ENCODE results near the gene TIGD1.

DNA sequence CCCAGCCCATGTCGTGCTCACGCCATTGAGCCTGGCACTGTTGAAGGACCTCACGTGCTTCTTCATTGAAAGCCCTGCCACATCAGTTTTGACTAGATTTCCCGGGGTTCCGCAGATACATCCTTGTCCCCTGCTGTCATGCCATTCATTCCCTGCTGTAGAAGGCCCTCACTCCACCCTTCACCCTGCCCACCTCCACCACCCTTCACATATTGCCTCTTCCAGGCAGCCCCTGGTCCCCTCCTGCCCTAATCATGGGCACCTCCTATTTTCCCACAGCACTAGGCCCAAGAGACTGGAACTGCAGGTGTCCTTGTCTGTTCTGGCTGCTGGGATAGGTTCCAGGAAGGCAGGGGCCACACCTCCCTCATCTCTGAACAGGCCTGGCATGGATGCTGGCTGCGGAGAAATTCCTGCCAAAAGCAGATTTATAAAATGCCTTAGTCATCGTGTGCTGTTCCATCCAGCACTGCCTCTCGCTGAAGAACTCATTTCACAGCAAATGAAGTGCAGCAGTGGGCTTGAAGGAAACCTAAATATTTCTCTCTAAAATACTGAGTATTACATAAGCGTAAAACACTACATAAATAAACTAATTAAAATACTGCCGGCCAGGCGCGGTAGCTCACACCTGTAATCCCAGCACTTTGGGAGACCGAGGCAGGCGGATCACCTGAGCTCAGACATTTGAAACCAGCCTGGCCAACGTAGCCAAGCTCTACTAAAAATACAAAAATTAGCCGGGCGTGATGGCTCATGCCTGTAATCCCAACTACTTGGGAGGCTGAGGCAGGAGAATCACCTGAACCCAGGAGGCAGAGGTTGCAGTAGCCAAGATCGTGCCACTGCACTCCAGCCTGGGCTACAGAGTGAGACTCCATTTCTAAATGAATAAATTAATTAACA, 38.6 kb upstream of the TIGD1 start:
- no peak for TF ChIP-seq POLR2A (IDR thresholded peaks at IDR 0.05)
- TF ChIP-seq, protein P1, sequence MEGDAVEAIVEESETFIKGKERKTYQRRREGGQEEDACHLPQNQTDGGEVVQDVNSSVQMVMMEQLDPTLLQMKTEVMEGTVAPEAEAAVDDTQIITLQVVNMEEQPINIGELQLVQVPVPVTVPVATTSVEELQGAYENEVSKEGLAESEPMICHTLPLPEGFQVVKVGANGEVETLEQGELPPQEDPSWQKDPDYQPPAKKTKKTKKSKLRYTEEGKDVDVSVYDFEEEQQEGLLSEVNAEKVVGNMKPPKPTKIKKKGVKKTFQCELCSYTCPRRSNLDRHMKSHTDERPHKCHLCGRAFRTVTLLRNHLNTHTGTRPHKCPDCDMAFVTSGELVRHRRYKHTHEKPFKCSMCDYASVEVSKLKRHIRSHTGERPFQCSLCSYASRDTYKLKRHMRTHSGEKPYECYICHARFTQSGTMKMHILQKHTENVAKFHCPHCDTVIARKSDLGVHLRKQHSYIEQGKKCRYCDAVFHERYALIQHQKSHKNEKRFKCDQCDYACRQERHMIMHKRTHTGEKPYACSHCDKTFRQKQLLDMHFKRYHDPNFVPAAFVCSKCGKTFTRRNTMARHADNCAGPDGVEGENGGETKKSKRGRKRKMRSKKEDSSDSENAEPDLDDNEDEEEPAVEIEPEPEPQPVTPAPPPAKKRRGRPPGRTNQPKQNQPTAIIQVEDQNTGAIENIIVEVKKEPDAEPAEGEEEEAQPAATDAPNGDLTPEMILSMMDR (IDR thresholded peaks at IDR 0.05) = no peak
- no peak for TF ChIP-seq POLR2AphosphoS5 (IDR thresholded peaks at IDR 0.05)
- TF ChIP-seq EP300 (IDR thresholded peaks at IDR 0.05) = no peak
